GM23338 (cell line): Measurements from ENCODE around the gene NFAT5.

Experiments used
- CTCF ChIP-seq, 2 experiments: fragments of 200-600 bp in 1 of 2; sonication (generic) in 1 of 2; conservative IDR thresholded peaks; 2 replicates each; pipeline versions ENCODE4 v1.5.1 to v1.6.1; 2016 to 2017; ENCODE audit warnings: antibody characterized with exemption in 2 of 2, low read depth in 2 of 2, mild to moderate bottlenecking in 2 of 2, moderate library complexity in 1 of 2
- EZH2 ChIP-seq: fragments of 200-600 bp; sonication (generic); IDR thresholded peaks from one replicate; pipeline ENCODE4 v1.8.0; 2017; ENCODE audit warnings: antibody characterized with exemption, mild to moderate bottlenecking, low read depth; ENCODE audit not compliant: unreplicated experiment
- POLR2AphosphoS5 ChIP-seq: IDR thresholded peaks from 2 replicates; pipeline ENCODE4 v1.6.1; 2016; ENCODE audit warnings: antibody characterized with exemption, low read depth
- REST ChIP-seq: IDR thresholded peaks from one replicate; pipeline ENCODE4 v1.6.1; 2018; ENCODE audit warnings: antibody characterized with exemption; ENCODE audit not compliant: unreplicated experiment

GRCh38 chr16:69711115-69711740, 145.5 kb downstream of the NFAT5 start:
- no peak for TF ChIP-seq CTCF (conservative IDR thresholded peaks at IDR 0.05; ENCODE audit: low read depth in 2 of 2)
- TF ChIP-seq EZH2 = no peak
- no peak for TF ChIP-seq POLR2AphosphoS5
- no peak for TF ChIP-seq REST
